ENCODE results near the gene PPP1R16B. TPM values are rescaled to one million over a fixed set of nuclear protein-coding genes. Genes with fewer than 3 reads are reported as not detected.

PPP1R16B gene
- total RNA-seq: 100 to 1,000 TPM; 143 to 184 TPM

DNA sequence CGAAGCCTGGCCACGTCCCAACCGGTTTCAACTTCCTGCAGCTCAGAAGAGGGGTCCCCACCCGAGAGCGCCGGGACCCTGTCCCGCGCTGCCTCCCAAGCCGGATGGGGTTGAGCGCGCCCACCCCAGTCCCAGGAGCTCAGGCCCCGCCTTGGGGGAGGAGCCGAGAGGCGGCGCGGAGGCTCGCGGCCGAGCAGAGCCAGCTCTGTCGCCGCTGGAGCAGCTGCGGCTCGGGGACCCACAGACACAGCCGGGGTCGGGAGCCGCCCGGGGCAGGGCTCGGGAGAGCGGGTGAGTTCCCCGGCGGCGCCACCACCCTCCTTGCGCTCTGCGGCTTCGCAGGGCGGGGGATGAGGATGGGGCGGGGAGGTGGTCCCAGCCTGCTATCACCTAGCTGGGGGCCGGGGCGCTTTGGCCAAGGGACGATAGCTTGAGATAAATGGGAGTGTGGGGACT lies at the start of gene PPP1R16B:
PPP1R16B (plus strand) TSS at position 196 of the 456 bp plus-strand sequence. CDS start 30,229 bp downstream, outside the sequence.
- no peaks in the 10 kb centered on the region for H3K9me3 Mint-ChIP-seq
- peak within 1 kb of the TSS; percentile 87 to 98 for H3K4me3 Mint-ChIP-seq
- DNase-seq (peak; percentile 86 to 89), ATAC-seq (replicated peaks in 1 of 2) (peak; percentile 83 to 84)
- peaks cover 15 to 32% of the 10 kb centered on the region in 2 donors for H3K36me3 Mint-ChIP-seq (ENCODE audit: insufficient read depth in 2 of 2)
- peak within 1 kb of the TSS; percentile 91 for H3K27ac Mint-ChIP-seq
- peaks cover 53% of the 10 kb centered on the region for H3K4me1 Mint-ChIP-seq (ENCODE audit: low read depth)
- H3K27me3 Mint-ChIP-seq (ENCODE audit: low read depth): no peaks in the 10 kb centered on the region

DNA sequence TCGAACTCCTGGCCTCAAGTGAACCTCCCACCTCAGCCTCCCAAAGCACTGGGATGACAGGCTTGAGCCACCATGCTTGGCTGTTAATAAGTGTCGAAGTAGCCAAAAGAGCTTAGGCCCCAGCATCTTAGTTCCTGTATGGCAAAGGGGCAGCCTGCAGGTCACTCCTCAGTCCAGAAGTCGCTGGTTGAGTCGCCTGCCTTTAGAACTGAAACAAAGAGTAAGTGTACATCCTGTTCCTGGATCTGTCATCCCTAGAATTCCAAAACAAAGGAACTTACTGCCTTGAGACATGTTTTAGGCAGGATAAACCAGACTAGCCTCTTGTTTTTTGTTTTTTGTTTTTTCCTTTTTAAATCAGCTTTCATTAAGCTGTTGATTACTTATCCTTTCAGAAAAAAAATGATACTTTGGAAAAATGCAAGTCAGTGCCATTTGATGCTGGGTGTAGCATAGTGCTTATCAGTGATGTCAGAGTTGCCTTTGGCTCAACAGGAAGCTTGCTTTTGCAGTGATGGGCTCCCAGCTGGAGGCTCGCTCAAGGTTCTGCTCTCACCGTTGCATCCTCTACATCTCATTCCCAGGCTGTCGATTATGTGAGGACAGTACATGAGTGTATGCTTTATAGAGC lies 48.2 kb upstream of the PPP1R16B start:
- no peak for DNase-seq
- peaks cover under 1% of the 10 kb centered on the region for H3K4me1 Mint-ChIP-seq (ENCODE audit: low read depth)

DNA sequence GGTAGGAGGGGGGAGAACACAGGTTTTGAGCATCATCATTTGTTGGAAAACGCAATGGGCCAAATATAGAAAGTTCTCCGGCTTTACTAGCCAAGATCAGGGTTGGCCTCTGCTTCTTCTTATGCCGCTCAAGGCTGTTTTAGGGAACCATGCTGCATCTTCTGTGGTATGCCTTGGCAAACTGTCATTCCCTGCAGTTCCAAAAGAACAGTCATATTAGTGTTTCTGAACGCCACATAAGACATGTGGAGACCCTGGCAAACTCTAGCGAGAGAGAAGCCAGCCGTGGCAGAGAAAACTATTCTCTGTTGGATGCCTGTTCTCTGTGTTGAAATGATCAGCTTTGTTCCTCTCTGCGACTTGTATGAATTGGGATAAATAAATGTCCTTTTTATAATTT lies 46.4 kb upstream of the PPP1R16B start:
- DNase-seq (no peak), ATAC-seq (replicated peaks in 1 of 2) (no peak)
- H3K4me1 Mint-ChIP-seq (ENCODE audit: low read depth): peaks cover 17% of the 10 kb centered on the region
- H3K9me3 Mint-ChIP-seq: no peaks in the 10 kb centered on the region
- H3K36me3 Mint-ChIP-seq (ENCODE audit: insufficient read depth in 2 of 2): peaks cover 8 to 12% of the 10 kb centered on the region in 2 donors
- H3K27ac Mint-ChIP-seq: no peak overlapping the region
- H3K4me3 Mint-ChIP-seq: no peak overlapping the region
- H3K27me3 Mint-ChIP-seq (ENCODE audit: low read depth): no peaks in the 10 kb centered on the region

More for the DNA sequence above, 48.2 kb upstream of the PPP1R16B start:
- H3K27me3 Mint-ChIP-seq (ENCODE audit: low read depth): no peaks in the 10 kb centered on the region
- no peak for ATAC-seq (replicated peaks in 1 of 2)
- H3K9me3 Mint-ChIP-seq: no peaks in the 10 kb centered on the region
- H3K27ac Mint-ChIP-seq: no peak overlapping the region
- H3K4me3 Mint-ChIP-seq: no peak overlapping the region
- peaks cover 8 to 20% of the 10 kb centered on the region in 2 donors for H3K36me3 Mint-ChIP-seq (ENCODE audit: insufficient read depth in 2 of 2)

DNA sequence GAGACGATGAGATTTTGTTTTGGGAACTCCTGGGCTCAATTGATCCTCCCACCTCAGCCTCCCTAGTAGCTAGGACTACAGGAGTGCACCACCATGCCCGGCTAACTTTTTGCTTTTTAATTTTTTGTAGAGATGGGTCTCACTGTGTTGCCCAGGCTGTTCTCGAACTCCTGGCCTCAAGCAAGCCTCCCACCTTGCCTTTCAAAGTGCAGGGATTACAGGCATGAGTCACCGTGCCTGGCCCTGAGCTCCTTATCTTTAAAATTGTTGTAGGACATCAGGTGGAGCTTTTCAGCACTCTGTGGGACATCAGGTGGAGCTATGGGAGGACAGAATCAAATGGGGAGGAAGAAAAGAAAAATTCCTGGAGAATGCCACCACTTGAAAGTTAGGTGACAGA lies 44.5 kb upstream of the PPP1R16B start:
- no peak for DNase-seq
- H3K4me3 Mint-ChIP-seq: no peak overlapping the region
- H3K36me3 Mint-ChIP-seq (ENCODE audit: insufficient read depth in 2 of 2): peaks cover 6 to 17% of the 10 kb centered on the region in 2 donors
- no peaks in the 10 kb centered on the region for H3K27me3 Mint-ChIP-seq (ENCODE audit: low read depth)
- no peak overlapping the region for H3K27ac Mint-ChIP-seq
- peaks cover 31% of the 10 kb centered on the region for H3K4me1 Mint-ChIP-seq (ENCODE audit: low read depth)
- ATAC-seq (replicated peaks in 1 of 2): no peak
- H3K9me3 Mint-ChIP-seq: no peaks in the 10 kb centered on the region

DNA sequence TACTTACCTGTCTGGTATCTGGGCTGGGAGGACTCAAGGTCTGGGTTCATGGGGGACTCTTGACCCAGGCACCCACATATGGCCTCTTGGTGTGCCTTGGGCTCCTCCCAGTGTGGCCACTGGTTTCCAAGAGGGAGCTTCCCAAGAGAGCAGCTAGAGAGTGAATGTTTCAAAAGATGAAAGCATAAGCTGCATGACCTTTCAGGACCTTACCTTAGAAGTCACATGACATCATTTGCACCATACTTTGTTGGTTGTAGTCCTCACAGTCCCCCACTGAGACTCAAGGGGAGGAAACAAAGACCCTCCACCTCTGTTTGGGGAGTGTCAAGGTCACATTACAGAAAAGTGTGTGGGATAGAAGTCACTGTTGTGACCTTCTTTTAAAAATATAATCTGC lies 43.3 kb upstream of the PPP1R16B start:
- Mint-ChIP-seq H3K36me3 (ENCODE audit: insufficient read depth in 2 of 2) (peaks cover 5 to 20% of the 10 kb centered on the region in 2 donors), H3K27ac (no peak overlapping the region), H3K9me3 (no peaks in the 10 kb centered on the region)

DNA sequence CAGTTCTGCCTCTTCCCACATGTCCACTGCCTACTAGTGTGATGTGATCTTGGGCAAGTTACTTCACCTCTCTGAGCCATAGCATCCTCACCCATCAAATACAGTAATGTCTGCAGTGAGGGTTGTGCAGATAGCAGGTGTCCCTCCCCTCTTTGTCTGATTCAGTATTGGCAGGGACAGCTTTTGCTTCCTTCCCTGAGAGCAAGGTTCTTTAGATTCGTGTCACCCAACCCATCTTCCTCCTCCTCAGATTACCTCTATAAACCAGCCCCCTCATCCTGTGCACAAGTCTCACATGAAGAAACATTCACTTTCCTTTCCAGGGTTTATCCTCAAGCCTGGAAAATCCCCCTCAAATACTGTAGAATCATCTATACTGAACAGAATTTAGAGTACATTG lies 41.9 kb upstream of the PPP1R16B start:
- H3K27ac Mint-ChIP-seq: no peak overlapping the region
- no peak for DNase-seq
- ATAC-seq (replicated peaks in 1 of 2): peak in 1 of 2 donors; percentile 43
- no peak overlapping the region for H3K4me3 Mint-ChIP-seq
- peaks cover 8 to 26% of the 10 kb centered on the region in 2 donors for H3K36me3 Mint-ChIP-seq (ENCODE audit: insufficient read depth in 2 of 2)
- H3K4me1 Mint-ChIP-seq (ENCODE audit: low read depth): peaks cover 31% of the 10 kb centered on the region
- H3K9me3 Mint-ChIP-seq: no peaks in the 10 kb centered on the region
- H3K27me3 Mint-ChIP-seq (ENCODE audit: low read depth): no peaks in the 10 kb centered on the region

More for the DNA sequence above, 43.3 kb upstream of the PPP1R16B start:
- ATAC-seq (replicated peaks in 1 of 2) (no peak), DNase-seq (no peak)
- H3K4me1 Mint-ChIP-seq (ENCODE audit: low read depth): peaks cover 31% of the 10 kb centered on the region
- no peak overlapping the region for H3K4me3 Mint-ChIP-seq
- no peaks in the 10 kb centered on the region for H3K27me3 Mint-ChIP-seq (ENCODE audit: low read depth)

DNA sequence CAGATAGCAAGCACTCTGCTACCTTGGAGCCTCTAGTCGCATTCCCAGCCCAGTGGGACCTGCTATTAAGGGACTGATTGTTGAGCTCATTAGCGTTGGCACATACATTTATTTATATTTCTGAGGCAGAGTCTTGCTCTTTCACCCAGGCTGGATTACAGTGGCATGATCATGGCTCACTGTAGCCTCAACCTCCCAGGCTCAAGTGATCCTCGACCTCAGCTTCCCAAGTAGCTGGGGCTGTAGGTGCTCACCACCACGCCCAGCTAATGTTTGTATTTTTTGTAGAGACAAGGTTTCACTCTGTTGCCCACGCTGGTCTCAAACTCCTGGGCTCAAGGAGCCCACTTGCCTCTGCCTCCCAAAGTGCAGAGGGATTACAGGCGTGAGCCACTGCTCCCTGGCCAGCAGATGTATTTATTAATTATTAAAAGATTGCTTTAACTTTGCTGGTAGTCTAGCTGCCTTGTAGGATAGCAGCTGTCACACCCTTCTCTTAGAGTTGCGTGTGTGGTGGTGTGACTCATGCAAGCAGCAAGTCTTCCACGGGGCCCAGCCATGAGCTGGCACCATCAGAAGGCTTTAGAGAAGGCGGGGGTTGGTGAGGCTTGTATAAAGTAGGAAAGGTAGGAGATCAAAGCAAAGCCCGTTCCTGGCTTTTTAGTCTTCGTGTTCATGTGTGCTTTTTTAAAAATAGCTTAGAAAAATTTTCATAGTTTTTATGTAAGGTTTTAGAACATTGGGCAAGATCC lies 40.8 kb upstream of the PPP1R16B start:
- peak overlapping the region; percentile 12 to 43 for H3K4me3 Mint-ChIP-seq
- H3K27me3 Mint-ChIP-seq (ENCODE audit: low read depth): no peaks in the 10 kb centered on the region
- peaks cover 31% of the 10 kb centered on the region for H3K4me1 Mint-ChIP-seq (ENCODE audit: low read depth)
- H3K9me3 Mint-ChIP-seq: no peaks in the 10 kb centered on the region
- peaks cover 9 to 28% of the 10 kb centered on the region in 2 donors for H3K36me3 Mint-ChIP-seq (ENCODE audit: insufficient read depth in 2 of 2)
- peak overlapping the region; percentile 36 for H3K27ac Mint-ChIP-seq
- peak; percentile 68 to 76 for DNase-seq
- ATAC-seq (replicated peaks in 1 of 2): peak; percentile 100

DNA sequence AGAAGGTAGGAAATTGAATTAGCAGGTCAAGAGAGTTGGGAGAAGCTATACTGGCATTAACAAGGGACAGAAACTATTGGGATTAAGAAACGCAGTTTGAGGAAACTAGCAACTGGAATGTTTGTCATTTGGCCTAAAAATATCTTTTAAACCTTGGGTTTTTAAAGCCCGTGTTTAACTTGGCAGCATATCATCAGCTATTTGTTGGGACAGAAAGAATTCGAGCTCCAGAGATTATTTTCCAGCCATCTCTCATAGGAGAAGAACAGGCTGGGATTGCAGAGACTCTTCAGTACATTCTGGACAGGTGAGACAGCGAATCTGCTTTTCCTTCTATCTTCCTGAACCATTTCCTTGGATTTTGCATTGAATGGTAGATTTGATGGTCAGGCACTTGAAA lies 39.4 kb upstream of the PPP1R16B start:
- Mint-ChIP-seq H3K9me3 (no peaks in the 10 kb centered on the region), H3K36me3 (ENCODE audit: insufficient read depth in 2 of 2) (peaks cover 8 to 25% of the 10 kb centered on the region in 2 donors), H3K27ac (no peak overlapping the region), H3K4me1 (ENCODE audit: low read depth) (peaks cover 31% of the 10 kb centered on the region), H3K4me3 (no peak overlapping the region), H3K27me3 (ENCODE audit: low read depth) (no peaks in the 10 kb centered on the region)
- ATAC-seq (replicated peaks in 1 of 2): no peak
- no peak for DNase-seq

DNA sequence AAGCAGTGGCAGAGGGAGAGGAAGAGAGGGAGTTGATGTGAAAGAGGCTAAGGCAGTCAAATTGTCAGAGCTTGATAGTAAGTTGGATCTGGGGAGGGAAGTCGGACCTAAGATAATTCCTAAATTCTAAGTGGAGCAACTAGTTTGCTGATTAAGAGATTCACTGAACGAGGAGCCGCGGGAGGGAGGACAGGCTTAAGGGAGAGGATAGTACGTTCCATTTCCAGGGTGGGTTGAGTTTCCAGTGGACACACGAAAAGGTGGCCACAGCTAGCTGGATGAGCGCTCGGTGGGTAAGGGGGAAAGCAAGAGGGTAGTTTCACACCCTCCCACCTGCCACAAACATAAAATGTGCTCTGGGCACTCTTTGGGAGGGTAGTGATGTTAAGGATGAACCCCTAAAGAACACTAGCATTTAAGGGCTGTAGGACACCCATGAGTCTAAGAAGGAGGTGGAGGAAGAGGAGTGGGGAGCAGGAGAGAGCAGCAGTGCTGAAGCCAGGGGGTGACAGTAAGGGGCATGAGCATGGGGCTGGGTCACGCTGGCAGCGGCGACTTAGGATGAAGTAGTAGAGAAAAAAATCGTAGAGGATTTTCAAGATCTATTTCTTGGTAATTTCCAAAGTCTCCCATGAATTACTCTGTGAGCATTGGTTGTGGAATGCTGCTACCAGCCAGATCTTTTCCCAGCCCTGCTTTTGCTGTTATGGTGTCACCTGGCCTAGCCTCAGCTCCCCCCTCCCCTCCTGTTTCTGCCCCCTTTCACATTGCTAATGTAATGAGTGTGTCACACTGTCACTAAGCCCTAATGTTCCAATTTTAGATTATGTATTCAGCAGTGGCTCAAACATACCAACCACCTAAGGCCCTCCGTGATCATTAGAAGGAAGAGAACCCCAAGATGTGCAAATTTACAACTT lies 35.9 kb upstream of the PPP1R16B start:
- no peaks in the 10 kb centered on the region for H3K27me3 Mint-ChIP-seq (ENCODE audit: low read depth)
- no peak for DNase-seq
- peaks cover 0 to 3% of the 10 kb centered on the region in 2 donors for H3K9me3 Mint-ChIP-seq
- peaks cover 18 to 34% of the 10 kb centered on the region in 2 donors for H3K36me3 Mint-ChIP-seq (ENCODE audit: insufficient read depth in 2 of 2)
- H3K27ac Mint-ChIP-seq: no peak overlapping the region
- no peak overlapping the region for H3K4me3 Mint-ChIP-seq
- no peak for ATAC-seq (replicated peaks in 1 of 2)
- H3K4me1 Mint-ChIP-seq (ENCODE audit: low read depth): peaks cover 8% of the 10 kb centered on the region

DNA sequence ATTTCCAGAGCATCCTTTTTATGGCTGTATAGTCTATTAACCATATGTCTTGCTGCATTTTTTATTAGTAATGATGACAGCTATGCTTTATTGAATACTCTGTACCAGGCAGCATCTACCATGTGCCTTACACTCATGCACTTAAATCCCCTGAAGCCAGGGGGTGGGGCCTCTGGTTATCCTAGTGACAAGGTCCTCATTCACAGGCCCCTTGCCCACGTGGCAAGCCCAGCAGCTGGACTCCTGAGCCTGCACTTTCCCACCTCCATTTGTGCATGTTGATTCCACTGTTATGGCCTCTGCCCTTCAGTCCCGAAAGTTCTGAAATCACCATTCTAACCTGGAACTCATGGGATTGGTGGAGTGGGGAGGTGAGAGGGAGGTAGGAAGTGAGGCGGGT lies 35.0 kb upstream of the PPP1R16B start:
- Mint-ChIP-seq H3K9me3 (peaks cover 0 to 3% of the 10 kb centered on the region in 2 donors), H3K27me3 (ENCODE audit: low read depth) (no peaks in the 10 kb centered on the region), H3K27ac (no peak overlapping the region), H3K4me3 (no peak overlapping the region), H3K4me1 (ENCODE audit: low read depth) (no peaks in the 10 kb centered on the region), H3K36me3 (ENCODE audit: insufficient read depth in 2 of 2) (peaks cover 18 to 33% of the 10 kb centered on the region in 2 donors)
- DNase-seq: no peak
- no peak for ATAC-seq (replicated peaks in 1 of 2)

DNA sequence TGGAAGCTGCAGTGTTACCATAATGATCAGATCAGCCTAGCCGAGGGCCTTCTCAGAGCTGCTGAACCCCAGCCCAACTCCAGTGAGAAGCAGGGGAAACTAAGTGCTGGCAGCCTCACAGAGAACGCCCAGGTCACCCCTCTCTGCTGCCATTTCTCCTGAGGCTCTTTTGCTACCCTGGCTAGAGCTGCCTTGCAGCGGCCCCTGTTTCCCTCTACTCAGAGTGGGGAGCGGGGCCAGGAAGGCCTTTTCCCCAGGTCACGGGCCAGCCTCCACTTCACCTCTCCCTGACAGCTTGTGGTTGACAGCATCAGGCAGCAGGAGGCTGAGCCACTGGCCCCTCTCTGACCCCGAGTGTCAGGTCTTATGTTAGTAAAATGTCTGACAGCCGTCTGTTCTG lies 34.5 kb upstream of the PPP1R16B start:
- Mint-ChIP-seq H3K4me1 (ENCODE audit: low read depth) (no peaks in the 10 kb centered on the region), H3K36me3 (ENCODE audit: insufficient read depth in 2 of 2) (peaks cover 18 to 29% of the 10 kb centered on the region in 2 donors), H3K27me3 (ENCODE audit: low read depth) (no peaks in the 10 kb centered on the region), H3K27ac (no peak overlapping the region), H3K4me3 (no peak overlapping the region), H3K9me3 (peaks cover 0 to 3% of the 10 kb centered on the region in 2 donors)
- no peak for DNase-seq
- no peak for ATAC-seq (replicated peaks in 1 of 2)

DNA sequence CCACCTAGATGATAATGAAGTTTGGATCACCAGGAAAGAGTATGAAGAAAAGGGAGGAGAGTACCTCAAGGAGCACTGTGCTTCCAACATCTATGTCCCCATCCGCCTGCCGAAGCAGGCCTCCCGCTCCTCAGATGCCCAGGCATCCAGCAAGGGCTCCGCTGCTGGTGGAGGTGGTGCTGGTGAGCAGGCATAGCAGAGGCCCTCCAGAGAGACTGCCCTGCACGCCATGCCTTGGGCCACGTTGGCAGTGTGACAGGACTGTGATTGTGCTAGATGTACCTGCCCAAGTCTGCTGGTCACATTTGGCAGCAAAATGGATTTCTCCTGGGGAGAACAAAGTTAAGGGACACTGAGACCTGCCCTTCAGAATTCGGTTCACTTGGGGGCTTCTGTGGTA lies 33.9 kb upstream of the PPP1R16B start:
- Mint-ChIP-seq H3K4me1 (ENCODE audit: low read depth) (no peaks in the 10 kb centered on the region), H3K4me3 (no peak overlapping the region), H3K36me3 (ENCODE audit: insufficient read depth in 2 of 2) (peaks cover 18 to 26% of the 10 kb centered on the region in 2 donors), H3K27me3 (ENCODE audit: low read depth) (no peaks in the 10 kb centered on the region), H3K27ac (no peak overlapping the region), H3K9me3 (peaks cover 0 to 3% of the 10 kb centered on the region in 2 donors)
- DNase-seq: no peak
- no peak for ATAC-seq (replicated peaks in 1 of 2)

Data from activated T-cell treated with anti-CD3 and anti-CD28 coated beads, Interleukin-2, amount 50 U/mL, for 72 hours (primary cell).